DND-41 (cell line): ENCODE data around the gene LY6G5C.

Experiments
- CTCF ChIP-seq: IDR thresholded peaks from 2 replicates; pipeline ENCODE4 v1.5.1; 2012; ENCODE audit warnings: borderline replicate concordance, low read length, moderate library complexity, mild to moderate bottlenecking; ENCODE audit not compliant: poor library complexity, severe bottlenecking; ENCODE audit errors: extremely low read depth
- EZH2 ChIP-seq: IDR thresholded peaks from 3 replicates; pipeline ENCODE4 v1.6.1; 2012; ENCODE audit warnings: borderline replicate concordance, low read depth, mild to moderate bottlenecking, moderate library complexity, low read length, inconsistent platforms; ENCODE audit not compliant: severe bottlenecking

GRCh38 chr6:31631681-31632278 lies 49.1 kb downstream of the LY6G5C start:
- TF ChIP-seq EZH2 (no peak), CTCF (no peak)
